Retinal pigment epithelial cell (primary cell): ENCODE measurements around the gene DDOST.

Source experiments
- DNase-seq: peaks from one replicate; pipeline ENCODE4 v3.0.0-alpha.2; 2010; ENCODE audit warnings: low read depth
- H3K4me3 ChIP-seq: 2 replicates; pipeline ENCODE4 v1.5.1; 2011; ENCODE audit warnings: mild to moderate bottlenecking, low read length, control low read depth, moderate library complexity
- TF ChIP-seq, protein P1 (sequence below): conservative IDR thresholded peaks from 2 replicates; pipeline ENCODE4 v1.5.1; 2011; ENCODE audit warnings: low read depth, low read length, control low read depth, inconsistent platforms

The DDOST gene

GRCh38 chr1:20660363-20660762, 806 bp downstream of the DDOST start:
- DNase-seq: no peak
- H3K4me3 ChIP-seq: peak overlapping the region; percentile 95
- TF ChIP-seq, protein P1, sequence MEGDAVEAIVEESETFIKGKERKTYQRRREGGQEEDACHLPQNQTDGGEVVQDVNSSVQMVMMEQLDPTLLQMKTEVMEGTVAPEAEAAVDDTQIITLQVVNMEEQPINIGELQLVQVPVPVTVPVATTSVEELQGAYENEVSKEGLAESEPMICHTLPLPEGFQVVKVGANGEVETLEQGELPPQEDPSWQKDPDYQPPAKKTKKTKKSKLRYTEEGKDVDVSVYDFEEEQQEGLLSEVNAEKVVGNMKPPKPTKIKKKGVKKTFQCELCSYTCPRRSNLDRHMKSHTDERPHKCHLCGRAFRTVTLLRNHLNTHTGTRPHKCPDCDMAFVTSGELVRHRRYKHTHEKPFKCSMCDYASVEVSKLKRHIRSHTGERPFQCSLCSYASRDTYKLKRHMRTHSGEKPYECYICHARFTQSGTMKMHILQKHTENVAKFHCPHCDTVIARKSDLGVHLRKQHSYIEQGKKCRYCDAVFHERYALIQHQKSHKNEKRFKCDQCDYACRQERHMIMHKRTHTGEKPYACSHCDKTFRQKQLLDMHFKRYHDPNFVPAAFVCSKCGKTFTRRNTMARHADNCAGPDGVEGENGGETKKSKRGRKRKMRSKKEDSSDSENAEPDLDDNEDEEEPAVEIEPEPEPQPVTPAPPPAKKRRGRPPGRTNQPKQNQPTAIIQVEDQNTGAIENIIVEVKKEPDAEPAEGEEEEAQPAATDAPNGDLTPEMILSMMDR: no peak

DNA sequence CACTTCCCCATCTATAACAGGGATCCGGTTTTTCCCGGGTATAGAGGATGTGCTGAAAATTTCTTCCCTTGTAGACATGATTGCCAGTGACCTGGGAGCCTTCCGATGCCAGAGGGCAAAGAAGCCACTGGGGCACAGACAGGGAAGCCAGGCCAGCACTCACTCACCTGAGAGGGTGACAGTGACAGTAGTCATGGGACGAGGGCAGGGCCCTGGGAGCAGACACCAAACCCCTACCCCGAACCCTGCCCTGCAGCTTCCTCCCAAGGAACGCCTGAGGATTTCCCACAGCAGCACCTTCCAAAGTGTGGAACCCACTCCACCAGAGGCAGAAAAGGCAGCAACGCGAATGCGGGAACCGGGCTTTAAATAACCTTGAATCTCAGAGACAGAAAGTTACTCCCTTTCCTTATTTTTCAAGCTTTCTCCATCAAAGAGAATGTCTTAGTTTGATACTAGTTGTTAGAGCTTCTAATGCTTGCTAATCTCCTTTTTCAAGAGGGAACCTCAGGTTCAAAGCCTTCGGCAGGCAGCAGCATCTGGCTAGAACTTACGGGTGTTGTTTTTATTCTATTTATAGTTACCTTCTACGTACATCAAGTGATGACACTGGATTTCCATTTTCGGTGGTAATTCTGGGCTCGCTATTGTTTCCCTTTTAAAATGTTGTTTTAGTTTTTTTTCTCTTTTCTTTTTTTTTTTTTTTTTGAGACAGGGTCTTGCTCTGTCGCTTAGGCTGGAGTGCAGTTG, 2.8 kb downstream of the DDOST start:
- no peak for DNase-seq
- TF ChIP-seq, protein P1: no peak
- no peak overlapping the region for H3K4me3 ChIP-seq

DNA sequence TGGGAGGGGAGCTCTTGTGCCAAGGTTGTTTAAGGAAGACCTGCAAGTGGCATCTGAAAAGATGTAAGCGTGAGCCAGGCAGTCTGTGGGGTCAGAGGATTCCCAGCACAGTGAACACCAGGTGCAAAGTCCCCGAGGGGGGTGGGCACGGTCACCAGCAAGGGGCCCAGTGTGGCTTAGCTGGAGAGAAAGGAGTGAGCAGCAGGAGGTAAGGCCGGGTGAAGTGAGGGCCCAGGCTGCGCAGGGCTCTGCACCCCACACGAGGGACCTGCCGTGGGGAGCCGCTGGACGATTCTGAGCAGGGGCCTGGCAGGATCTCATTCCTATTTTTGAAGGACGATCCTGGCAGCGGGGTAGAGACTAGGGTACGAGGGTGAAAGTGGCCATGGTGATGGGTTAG, 4.1 kb downstream of the DDOST start:
- no peak overlapping the region for H3K4me3 ChIP-seq
- TF ChIP-seq, protein P1: no peak
- DNase-seq: no peak

GRCh38 chr1:20654104-20654690, 7.0 kb downstream of the DDOST start:
- TF ChIP-seq, protein P1: no peak
- no peak overlapping the region for H3K4me3 ChIP-seq
- no peak for DNase-seq

DNA sequence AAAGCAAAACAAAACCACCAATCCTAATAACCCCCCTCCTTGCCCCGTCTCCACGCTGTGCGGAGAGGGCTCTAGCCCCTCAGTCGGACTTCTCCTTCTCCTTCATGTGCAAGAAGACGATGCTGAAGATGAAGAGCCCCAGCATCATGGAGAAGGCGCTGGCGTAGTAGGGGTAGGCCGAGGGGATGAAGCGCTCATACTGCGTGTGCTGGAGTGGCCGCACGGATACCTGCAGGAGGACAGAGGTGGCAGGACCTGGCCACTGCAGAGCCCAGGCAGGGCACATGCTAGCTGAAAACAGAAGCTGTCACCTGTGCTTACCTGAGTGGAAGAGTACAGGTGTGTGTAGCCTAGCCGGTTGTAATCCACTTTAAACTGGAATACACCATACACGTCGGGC, 8.9 kb downstream of the DDOST start:
- TF ChIP-seq, protein P1: no peak
- no peak overlapping the region for H3K4me3 ChIP-seq
- DNase-seq: no peak

DNA sequence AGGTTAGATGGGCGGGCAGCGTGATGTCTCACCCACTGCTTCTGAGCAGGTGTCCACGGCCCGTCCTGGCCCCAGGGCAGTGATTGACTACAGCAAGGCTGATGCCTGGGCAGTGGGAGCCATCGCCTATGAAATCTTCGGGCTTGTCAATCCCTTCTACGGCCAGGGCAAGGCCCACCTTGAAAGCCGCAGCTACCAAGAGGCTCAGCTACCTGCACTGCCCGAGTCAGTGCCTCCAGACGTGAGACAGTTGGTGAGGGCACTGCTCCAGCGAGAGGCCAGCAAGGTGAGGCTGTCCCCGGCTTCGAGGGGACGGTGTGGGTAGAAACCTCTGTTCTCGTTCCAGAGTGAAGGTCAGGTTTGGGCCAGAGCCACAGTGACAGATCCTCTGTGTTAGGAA, 12.2 kb downstream of the DDOST start:
- no peak overlapping the region for H3K4me3 ChIP-seq
- TF ChIP-seq, protein P1: no peak
- no peak for DNase-seq

GRCh38 chr1:20648438-20648837, 12.7 kb downstream of the DDOST start:
- no peak overlapping the region for H3K4me3 ChIP-seq
- TF ChIP-seq, protein P1: no peak
- DNase-seq: no peak
